GM23338 (cell line): ENCODE results near the gene DDX59. TPM values are rescaled to one million over a fixed set of nuclear protein-coding genes. Genes with fewer than 3 reads are reported as not detected.
A peak's percentile ranks its signal among the peaks of the same experiment; 100 is the strongest.

Source experiments
- ATAC-seq: fragments of 200-7000 bp; cut with Tn5 transposase; 3 replicates; pipeline ENCODE4 v1.9.1; 2020
- DNase-seq: peaks from one replicate; pipeline ENCODE4 v3.0.0-alpha.2; 2015; ENCODE audit warnings: low spot score
- H2AFZ ChIP-seq: fragments of 200-600 bp; sonication (generic); 2 replicates; pipeline ENCODE4 v1.8.0; 2016; ENCODE audit warnings: antibody characterized with exemption, mild to moderate bottlenecking, moderate library complexity
- H3F3A ChIP-seq: fragments of 200-600 bp; sonication (generic); replicated peaks from 2 replicates; pipeline ENCODE4 v1.8.0; 2017; ENCODE audit warnings: antibody characterized with exemption, mixed run types, low read depth
- H3K27ac ChIP-seq: fragments of 200-600 bp; sonication (generic); 2 replicates; pipeline ENCODE4 v1.6.1; 2016; ENCODE audit warnings: low read depth
- H3K27me3 ChIP-seq: fragments of 200-600 bp; sonication (generic); 2 replicates; pipeline ENCODE4 v1.8.0; 2016; ENCODE audit warnings: mild to moderate bottlenecking, mixed run types, moderate library complexity; ENCODE audit not compliant: insufficient read depth
- H3K36me3 ChIP-seq: fragments of 200-600 bp; sonication (generic); 2 replicates; pipeline ENCODE4 v1.8.0; 2016; ENCODE audit warnings: mild to moderate bottlenecking; ENCODE audit not compliant: insufficient read depth
- H3K4me1 ChIP-seq: fragments of 200-600 bp; sonication (generic); 2 replicates; pipeline ENCODE4 v1.8.0; 2016; ENCODE audit warnings: mild to moderate bottlenecking, moderate library complexity; ENCODE audit not compliant: insufficient read depth
- H3K4me2 ChIP-seq: fragments of 200-600 bp; sonication (generic); 2 replicates; pipeline ENCODE4 v1.7.1; 2017; ENCODE audit warnings: mixed run types
- H3K4me3 ChIP-seq: fragments of 200-600 bp; sonication (generic); 2 replicates; pipeline ENCODE4 v1.6.1; 2016; ENCODE audit warnings: mixed run types
- H3K79me2 ChIP-seq: fragments of 200-600 bp; sonication (generic); replicated peaks from 2 replicates; pipeline ENCODE4 v1.8.0; 2017; ENCODE audit warnings: mild to moderate bottlenecking; ENCODE audit not compliant: insufficient read depth
- H3K9me2 ChIP-seq: fragments of 200-600 bp; sonication (generic); 2 replicates; pipeline ENCODE4 v1.8.0; 2017; ENCODE audit not compliant: insufficient read depth
- H4K20me1 ChIP-seq: fragments of 200-600 bp; sonication (generic); replicated peaks from 2 replicates; pipeline ENCODE4 v1.8.0; 2017; ENCODE audit warnings: mild to moderate bottlenecking; ENCODE audit not compliant: insufficient read depth
- H3K27ac Mint-ChIP-seq: 2 replicates; pipeline ENCODE4 v1.8.0; 2020; ENCODE audit warnings: inconsistent platforms, mild to moderate bottlenecking, moderate library complexity, mixed read lengths
- H3K27me3 Mint-ChIP-seq: 3 replicates; pipeline ENCODE4 v1.8.0; 2022; ENCODE audit warnings: low read depth, mild to moderate bottlenecking, moderate library complexity, mixed read lengths, inconsistent platforms; ENCODE audit not compliant: insufficient read depth, poor library complexity
- H3K36me3 Mint-ChIP-seq: 3 replicates; pipeline ENCODE4 v1.8.0; 2021; ENCODE audit warnings: low read depth, mild to moderate bottlenecking, inconsistent platforms, moderate library complexity, mixed read lengths
- H3K4me1 Mint-ChIP-seq: 3 replicates; pipeline ENCODE4 v1.8.0; 2020; ENCODE audit warnings: mild to moderate bottlenecking, inconsistent platforms, mixed read lengths
- H3K4me3 Mint-ChIP-seq: 3 replicates; pipeline ENCODE4 v1.8.0; 2021; ENCODE audit warnings: moderate library complexity, mild to moderate bottlenecking, inconsistent platforms, mixed read lengths
- H3K9me3 Mint-ChIP-seq: 3 replicates; pipeline ENCODE4 v1.8.0; 2020; ENCODE audit warnings: moderate library complexity, mild to moderate bottlenecking, inconsistent platforms, mixed read lengths
- CREB1 ChIP-seq: fragments of 250-450 bp; sonication (Bioruptor Pico); IDR thresholded peaks from 2 replicates; pipeline ENCODE4 v1.5.0; 2020; ENCODE audit warnings: low read depth, mild to moderate bottlenecking, moderate library complexity
- EZH2phosphoT487 ChIP-seq: fragments of 200-600 bp; sonication (generic); IDR thresholded peaks from one replicate; pipeline ENCODE4 v1.8.1; 2018; ENCODE audit warnings: antibody characterized with exemption; ENCODE audit not compliant: unreplicated experiment
- JUNB ChIP-seq: IDR thresholded peaks from one replicate; pipeline ENCODE4 v1.6.1; 2016; ENCODE audit warnings: antibody characterized with exemption; ENCODE audit not compliant: unreplicated experiment
- NANOG ChIP-seq: IDR thresholded peaks from 2 replicates; pipeline ENCODE4 v1.6.1; 2016; ENCODE audit warnings: antibody characterized with exemption, borderline replicate concordance
- STAT1 ChIP-seq: IDR thresholded peaks from one replicate; pipeline ENCODE4 v1.6.1; 2016; ENCODE audit warnings: antibody characterized with exemption; ENCODE audit not compliant: unreplicated experiment
- ZNF114 ChIP-seq: fragments of 250-450 bp; sonication (Bioruptor Pico); IDR thresholded peaks from 2 replicates; pipeline ENCODE4 v1.5.0; 2020; ENCODE audit warnings: mild to moderate bottlenecking, moderate library complexity
- ZNF331 ChIP-seq: fragments of 250-450 bp; sonication (Bioruptor Pico); IDR thresholded peaks from 2 replicates; pipeline ENCODE4 v1.5.0; 2020; ENCODE audit warnings: low read depth, mild to moderate bottlenecking, moderate library complexity
- polyA plus RNA-seq: library from polyadenylated mRNA; unstranded; fragments of >200 nt; fragmentation: Nextera tagmentation; extraction: Ambion mirVana; gene quantifications from 2 replicates; pipeline ENCODE4 v1.2.1, GENCODE V29; 2016
- total RNA-seq: library from RNA; depleted of rRNA; stranded (reverse); fragments of >200 nt; shearing (Covaris generic); gene quantifications from 2 replicates; pipeline ENCODE4 v1.2.3, GENCODE V29; 2014
- TF ChIP-seq, protein P1 (sequence below), 2 experiments: fragments of 200-600 bp in 1 of 2; sonication (generic) in 1 of 2; conservative IDR thresholded peaks; 2 replicates each; pipeline versions ENCODE4 v1.5.1 to v1.6.1; 2016 to 2017; ENCODE audit warnings: antibody characterized with exemption in 2 of 2, low read depth in 2 of 2, mild to moderate bottlenecking in 2 of 2, moderate library complexity in 1 of 2
- TF ChIP-seq, protein P2 (sequence below): IDR thresholded peaks from 2 replicates; pipeline ENCODE4 v1.6.1; 2016; ENCODE audit warnings: antibody characterized with exemption

Gene DDX59
- total and polyA plus RNA-seq, 2 experiments from 2014 or later, result 14.7 to 15.7 TPM

DNA sequence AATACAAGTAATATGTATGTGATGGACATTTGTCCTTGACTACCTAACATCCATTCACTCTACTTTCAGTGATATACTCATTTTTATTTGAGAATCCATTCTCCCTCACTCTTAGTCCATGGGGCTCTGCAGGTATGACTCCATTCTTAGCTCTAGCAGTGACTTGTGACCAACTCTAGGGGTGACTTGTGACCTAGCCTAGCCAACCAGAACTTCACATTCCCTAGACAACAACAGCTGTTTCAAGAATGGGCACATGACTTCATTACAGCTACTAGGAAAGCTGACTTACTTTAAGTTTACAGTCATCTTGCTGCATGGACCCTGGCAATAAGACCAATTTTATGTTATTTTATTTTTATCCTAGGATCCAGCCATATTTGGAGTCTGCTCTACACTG is 23.6 kb upstream of the DDX59 start (continued):
- TF ChIP-seq, protein P1, sequence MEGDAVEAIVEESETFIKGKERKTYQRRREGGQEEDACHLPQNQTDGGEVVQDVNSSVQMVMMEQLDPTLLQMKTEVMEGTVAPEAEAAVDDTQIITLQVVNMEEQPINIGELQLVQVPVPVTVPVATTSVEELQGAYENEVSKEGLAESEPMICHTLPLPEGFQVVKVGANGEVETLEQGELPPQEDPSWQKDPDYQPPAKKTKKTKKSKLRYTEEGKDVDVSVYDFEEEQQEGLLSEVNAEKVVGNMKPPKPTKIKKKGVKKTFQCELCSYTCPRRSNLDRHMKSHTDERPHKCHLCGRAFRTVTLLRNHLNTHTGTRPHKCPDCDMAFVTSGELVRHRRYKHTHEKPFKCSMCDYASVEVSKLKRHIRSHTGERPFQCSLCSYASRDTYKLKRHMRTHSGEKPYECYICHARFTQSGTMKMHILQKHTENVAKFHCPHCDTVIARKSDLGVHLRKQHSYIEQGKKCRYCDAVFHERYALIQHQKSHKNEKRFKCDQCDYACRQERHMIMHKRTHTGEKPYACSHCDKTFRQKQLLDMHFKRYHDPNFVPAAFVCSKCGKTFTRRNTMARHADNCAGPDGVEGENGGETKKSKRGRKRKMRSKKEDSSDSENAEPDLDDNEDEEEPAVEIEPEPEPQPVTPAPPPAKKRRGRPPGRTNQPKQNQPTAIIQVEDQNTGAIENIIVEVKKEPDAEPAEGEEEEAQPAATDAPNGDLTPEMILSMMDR (conservative IDR thresholded peaks at IDR 0.05; ENCODE audit: low read depth in 2 of 2), result no peak
- TF ChIP-seq CREB1 (CRISPR knock-in tag), result no peak
- TF ChIP-seq STAT1, result no peak
- TF ChIP-seq NANOG, result no peak
- TF ChIP-seq ZNF114 (CRISPR knock-in tag), result no peak
- TF ChIP-seq, protein P2, sequence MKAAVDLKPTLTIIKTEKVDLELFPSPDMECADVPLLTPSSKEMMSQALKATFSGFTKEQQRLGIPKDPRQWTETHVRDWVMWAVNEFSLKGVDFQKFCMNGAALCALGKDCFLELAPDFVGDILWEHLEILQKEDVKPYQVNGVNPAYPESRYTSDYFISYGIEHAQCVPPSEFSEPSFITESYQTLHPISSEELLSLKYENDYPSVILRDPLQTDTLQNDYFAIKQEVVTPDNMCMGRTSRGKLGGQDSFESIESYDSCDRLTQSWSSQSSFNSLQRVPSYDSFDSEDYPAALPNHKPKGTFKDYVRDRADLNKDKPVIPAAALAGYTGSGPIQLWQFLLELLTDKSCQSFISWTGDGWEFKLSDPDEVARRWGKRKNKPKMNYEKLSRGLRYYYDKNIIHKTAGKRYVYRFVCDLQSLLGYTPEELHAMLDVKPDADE, result no peak
- no peak for TF ChIP-seq ZNF331 (CRISPR knock-in tag)

DNA sequence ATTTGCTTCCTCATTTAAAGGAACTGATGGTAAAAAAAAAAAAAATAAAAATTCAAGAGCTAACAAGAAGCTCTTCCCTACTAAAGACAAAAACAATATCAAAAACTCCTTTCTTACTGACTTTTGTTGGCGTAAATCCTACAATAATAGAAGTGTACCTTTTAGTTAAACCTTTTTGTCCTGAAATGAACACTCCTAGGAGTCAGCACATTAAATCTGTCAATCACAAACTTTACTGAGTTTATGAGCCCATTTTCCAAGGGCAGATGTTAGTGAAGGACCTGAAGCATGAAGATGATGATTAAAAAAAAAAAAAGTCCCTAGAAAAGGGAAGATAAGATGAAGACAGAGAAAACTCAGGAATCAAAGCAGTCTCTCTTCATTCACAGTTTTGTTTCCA is 22.6 kb upstream of the DDX59 start:
- H3K9me3 Mint-ChIP-seq, result no peaks in the 10 kb centered on the region
- H3K4me3 ChIP-seq, result no peak overlapping the region
- H3K27me3 ChIP-seq, result no peaks in the 10 kb centered on the region
- no peak overlapping the region for H3K4me3 Mint-ChIP-seq
- no peak overlapping the region for H3K4me2 ChIP-seq
- ATAC-seq (no peak), DNase-seq (no peak)
- H3K9me2 ChIP-seq, result no peaks in the 10 kb centered on the region
- H3K4me1 Mint-ChIP-seq, result peaks cover 4% of the 10 kb centered on the region
- TF ChIP-seq, protein P2, result no peak
- no peaks in the 10 kb centered on the region for H3K27me3 Mint-ChIP-seq
- H3K36me3 Mint-ChIP-seq, result no peaks in the 10 kb centered on the region
- no peak overlapping the region for H3K27ac ChIP-seq
- H3K4me1 ChIP-seq, result no peaks in the 10 kb centered on the region
- no peaks in the 10 kb centered on the region for H3F3A ChIP-seq
- H3K36me3 ChIP-seq, result no peaks in the 10 kb centered on the region
- H4K20me1 ChIP-seq, result no peaks in the 10 kb centered on the region
- H2AFZ ChIP-seq, result no peak overlapping the region
- no peaks in the 10 kb centered on the region for H3K79me2 ChIP-seq
- H3K27ac Mint-ChIP-seq, result no peak overlapping the region

DNA sequence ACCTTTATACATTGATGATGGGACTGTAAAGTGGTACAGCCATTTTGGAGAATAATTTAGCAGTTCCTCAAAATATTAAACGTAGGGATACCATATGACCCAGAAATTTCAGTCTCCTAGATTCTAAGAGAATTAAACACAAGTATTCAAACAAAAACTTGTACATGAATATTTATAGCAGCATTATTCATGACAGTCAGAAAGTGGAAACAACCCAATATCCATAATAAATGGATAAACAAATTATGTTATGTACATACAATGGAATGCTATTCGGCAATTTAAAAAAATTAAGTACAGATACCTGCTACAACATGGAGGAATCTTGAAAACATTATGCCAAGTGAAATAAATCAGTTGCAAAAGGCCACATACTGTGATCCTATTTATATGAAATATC is 16.9 kb upstream of the DDX59 start:
- no peak for DNase-seq
- Histone ChIP-seq H3K9me2 (no peaks in the 10 kb centered on the region), H4K20me1 (no peaks in the 10 kb centered on the region), H2AFZ (no peak overlapping the region), H3K79me2 (no peaks in the 10 kb centered on the region), H3F3A (no peaks in the 10 kb centered on the region), H3K27ac (no peak overlapping the region), H3K4me2 (no peak overlapping the region; the same call in 1 of the 2 replicates), H3K36me3 (no peaks in the 10 kb centered on the region), H3K4me3 (no peak overlapping the region), H3K4me1 (peaks cover 13% of the 10 kb centered on the region), H3K27me3 (no peaks in the 10 kb centered on the region)
- no peaks in the 10 kb centered on the region for H3K9me3 Mint-ChIP-seq
- H3K4me1 Mint-ChIP-seq, result peaks cover 14% of the 10 kb centered on the region
- peak overlapping the region; percentile 62 for H3K27ac Mint-ChIP-seq
- no peaks in the 10 kb centered on the region for H3K27me3 Mint-ChIP-seq
- H3K36me3 Mint-ChIP-seq, result no peaks in the 10 kb centered on the region
- no peak for ATAC-seq
- no peak overlapping the region for H3K4me3 Mint-ChIP-seq
- no peak for TF ChIP-seq JUNB
- no peak for TF ChIP-seq NANOG
- no peak for TF ChIP-seq EZH2phosphoT487
- TF ChIP-seq, protein P2, result no peak
- no peak for TF ChIP-seq ZNF114 (CRISPR knock-in tag)
- no peak for TF ChIP-seq ZNF331 (CRISPR knock-in tag)
